Vagina (tissue), 2 donors: Measurements from ENCODE around the gene LAMB2.

ENCODE experiments used
- CTCF ChIP-seq, 3 experiments: fragments of 450-650 bp in 2 of 3; fragments of 200-600 bp in 1 of 3; sonication (generic) in 1 of 3; IDR thresholded peaks; one replicate each; pipeline ENCODE4 v1.5.1; 2017 to 2019; ENCODE audit warnings: antibody characterized with exemption in 3 of 3, mild to moderate bottlenecking in 2 of 3, moderate library complexity in 2 of 3
- POLR2A ChIP-seq, 2 donors: fragments of 450-650 bp; IDR thresholded peaks; one replicate each; pipeline ENCODE4 v1.6.1; 2017; ENCODE audit warnings: antibody characterized with exemption in 2 of 2, mild to moderate bottlenecking in 2 of 2, moderate library complexity in 2 of 2
- POLR2AphosphoS5 ChIP-seq, 2 donors: sonication (generic); formaldehyde crosslinking; IDR thresholded peaks; one replicate each; pipeline ENCODE4 v1.9.0; 2017; ENCODE audit warnings: antibody characterized with exemption in 2 of 2, mild to moderate bottlenecking in 2 of 2, low read depth in 1 of 2; ENCODE audit not compliant: insufficient read depth in 1 of 2

GRCh38 chr3:49135499-49135898, 2.6 kb upstream of the LAMB2 start:
- TF ChIP-seq CTCF (IDR thresholded peaks at IDR 0.05) (no peak), POLR2A (IDR thresholded peaks at IDR 0.05) (no peak), POLR2AphosphoS5 (IDR thresholded peaks at IDR 0.05; ENCODE audit: insufficient read depth in 1 of 2, low read depth in 1 of 2) (no peak)
